ENCODE data around the gene RBMX. TPM values are rescaled to one million over a fixed set of nuclear protein-coding genes. Genes with fewer than 3 reads are reported as not detected.

The RBMX gene
- total RNA-seq, 1 experiment from 2014 or later = 414 TPM

- Histone ChIP-seq H3K14ac (ENCODE audit: insufficient read depth, low read length) (no peak overlapping the region), H3T11ph (ENCODE audit: low read length) (no peak overlapping the region), H4K8ac (replicated peaks; ENCODE audit: insufficient read length, low read depth, low read length) (no peak overlapping the region), H2AK5ac (ENCODE audit: insufficient read length, low read length) (no peak overlapping the region), H3K18ac (ENCODE audit: insufficient read length, low read depth, low read length) (no peak overlapping the region), H2BK15ac (ENCODE audit: low read depth, low read length) (no peak overlapping the region), H3K23me2 (ENCODE audit: insufficient read length, low read depth, low read length, poor library complexity, severe bottlenecking) (no peaks in the 10 kb centered on the region), H2BK20ac (ENCODE audit: low read depth, low read length, poor library complexity, severe bottlenecking) (no peak overlapping the region), H3K27ac (ENCODE audit: insufficient read length, low read depth, low read length) (no peak overlapping the region), H2BK120ac (ENCODE audit: low read depth, low read length, poor library complexity, severe bottlenecking) (no peak overlapping the region), H3K4me2 (ENCODE audit: insufficient read depth, insufficient read length, low read length) (no peak overlapping the region), H3K9me3 (ENCODE audit: control insufficient read depth, low read depth, low read length) (peaks cover 15% of the 10 kb centered on the region), H2BK5ac (ENCODE audit: insufficient read length, low read length) (no peak overlapping the region), H3K79me2 (ENCODE audit: insufficient read depth, low read length) (no peaks in the 10 kb centered on the region), H2BK12ac (ENCODE audit: insufficient read length, low read depth, low read length) (no peak overlapping the region), H3K56ac (ENCODE audit: insufficient read length, low read depth, low read length) (no peak overlapping the region), H3K23ac (ENCODE audit: insufficient read length, low read depth, low read length) (no peak overlapping the region), H4K91ac (ENCODE audit: insufficient read length, low read depth, low read length) (no peak overlapping the region), H4K5ac (ENCODE audit: insufficient read length, low read depth, low read length) (no peak overlapping the region), H3K27me3 (ENCODE audit: insufficient read depth, low read length) (no peaks in the 10 kb centered on the region), H3K9ac (ENCODE audit: extremely low read depth, insufficient read length, low read length) (no peak overlapping the region), H2AFZ (ENCODE audit: low read length) (no peak overlapping the region), H4K20me1 (ENCODE audit: control insufficient read depth, insufficient read depth, insufficient read length) (no peaks in the 10 kb centered on the region), H3K4ac (ENCODE audit: low read depth, low read length) (no peak overlapping the region), H3K79me1 (ENCODE audit: insufficient read depth, low read depth, low read length, poor library complexity, severe bottlenecking) (no peaks in the 10 kb centered on the region), H3K4me1 (ENCODE audit: insufficient read depth, low read length) (no peaks in the 10 kb centered on the region)
- Mint-ChIP-seq H3K4me1 (peaks cover 2% of the 10 kb centered on the region in 2 experiments; a peak in 2 of 4 replicates), H3K36me3 (ENCODE audit: insufficient read depth in 1 of 3, low read depth in 3 of 3) (peaks cover 0 to 4% (median 0%) of the 10 kb centered on the region in 3 experiments; a peak in 2 of 7 replicates), H3K4me3 (no peak overlapping the region), H3K9me3 (peaks cover 48 to 68% of the 10 kb centered on the region in 2 experiments), H3K27me3 (ENCODE audit: low read depth) (no peaks in the 10 kb centered on the region; the same call in none of the 2 replicates), H3K27ac (no peak overlapping the region)
- WGBS (ENCODE audit: extremely low coverage, insufficient read length, low lambda C conversion rate) = 100% methylated on average over 2 of the region's 7 CpGs
- no peak for DNase-seq
- no peak for TF ChIP-seq CTCF (conservative IDR thresholded peaks at IDR 0.05)
Measured at GRCh38 chrX:136896121-136896914, 15.8 kb upstream of the RBMX start.
